ENCODE measurements around the gene CNIH1. TPM values are rescaled to one million over a fixed set of nuclear protein-coding genes. Genes with fewer than 3 reads are reported as not detected.
"Not testable (repeated sequence)": the region's sequence is repeated elsewhere in the genome, so short reads cannot be mapped to it uniquely, and the experiment has no call there.

Gene CNIH1
- total RNA-seq, 1 donor from 2014 or later = 140 TPM

GRCh38 chr14:54455363-54455762, 14.2 kb upstream of the CNIH1 start:
- Mint-ChIP-seq H3K9me3 (ENCODE audit: low read depth) (no peaks in the 10 kb centered on the region), H3K4me1 (ENCODE audit: low read depth) (no peaks in the 10 kb centered on the region), H3K27ac (ENCODE audit: unreplicated experiment) (no peak overlapping the region), H3K36me3 (ENCODE audit: low read depth) (peaks cover 5% of the 10 kb centered on the region), H3K27me3 (ENCODE audit: low read depth) (no peaks in the 10 kb centered on the region), H3K4me3 (ENCODE audit: unreplicated experiment) (no peak overlapping the region)
- TF ChIP-seq CTCF (IDR thresholded peaks at IDR 0.05) = no peak
- DNase-seq (ENCODE audit: low spot score) = no peak

GRCh38 chr14:54453990-54454389, 12.8 kb upstream of the CNIH1 start:
- not testable (repeated sequence) for H3K9me3 Mint-ChIP-seq (ENCODE audit: low read depth); H3K27ac Mint-ChIP-seq (ENCODE audit: unreplicated experiment); H3K36me3 Mint-ChIP-seq (ENCODE audit: low read depth); H3K4me1 Mint-ChIP-seq (ENCODE audit: low read depth); DNase-seq (ENCODE audit: low spot score); H3K4me3 Mint-ChIP-seq (ENCODE audit: unreplicated experiment); H3K27me3 Mint-ChIP-seq (ENCODE audit: low read depth)

- Mint-ChIP-seq H3K4me3 (ENCODE audit: unreplicated experiment) (no peak overlapping the region), H3K27me3 (ENCODE audit: low read depth) (no peaks in the 10 kb centered on the region), H3K36me3 (ENCODE audit: low read depth) (no peaks in the 10 kb centered on the region), H3K4me1 (ENCODE audit: low read depth) (peaks cover 10% of the 10 kb centered on the region), H3K9me3 (ENCODE audit: low read depth) (no peaks in the 10 kb centered on the region), H3K27ac (ENCODE audit: unreplicated experiment) (no peak overlapping the region)
- DNase-seq (ENCODE audit: low spot score) = no peak
- TF ChIP-seq CTCF (IDR thresholded peaks at IDR 0.05) = no peak
Measured at GRCh38 chr14:54453252-54453651, 12.1 kb upstream of the CNIH1 start.

- H3K4me1 Mint-ChIP-seq (ENCODE audit: low read depth) = peaks cover 10% of the 10 kb centered on the region
- TF ChIP-seq CTCF (IDR thresholded peaks at IDR 0.05) = no peak
- H3K27ac Mint-ChIP-seq (ENCODE audit: unreplicated experiment) = no peak overlapping the region
- H3K4me3 Mint-ChIP-seq (ENCODE audit: unreplicated experiment) = no peak overlapping the region
- H3K36me3 Mint-ChIP-seq (ENCODE audit: low read depth) = no peaks in the 10 kb centered on the region
- H3K27me3 Mint-ChIP-seq (ENCODE audit: low read depth) = no peaks in the 10 kb centered on the region
- DNase-seq (ENCODE audit: low spot score) = no peak
- no peaks in the 10 kb centered on the region for H3K9me3 Mint-ChIP-seq (ENCODE audit: low read depth)
Measured at GRCh38 chr14:54451961-54452360, 10.8 kb upstream of the CNIH1 start.

GRCh38 chr14:54451121-54451601, 10.0 kb upstream of the CNIH1 start:
- peaks cover 16% of the 10 kb centered on the region for H3K4me1 Mint-ChIP-seq (ENCODE audit: low read depth)
- no peaks in the 10 kb centered on the region for H3K36me3 Mint-ChIP-seq (ENCODE audit: low read depth)
- H3K4me3 Mint-ChIP-seq (ENCODE audit: unreplicated experiment) = no peak overlapping the region
- no peak overlapping the region for H3K27ac Mint-ChIP-seq (ENCODE audit: unreplicated experiment)
- H3K9me3 Mint-ChIP-seq (ENCODE audit: low read depth) = no peaks in the 10 kb centered on the region
- H3K27me3 Mint-ChIP-seq (ENCODE audit: low read depth) = no peaks in the 10 kb centered on the region
- no peak for TF ChIP-seq CTCF (IDR thresholded peaks at IDR 0.05)
- no peak for DNase-seq (ENCODE audit: low spot score)

- Mint-ChIP-seq H3K4me3 (ENCODE audit: unreplicated experiment) (no peak overlapping the region), H3K9me3 (ENCODE audit: low read depth) (no peaks in the 10 kb centered on the region), H3K4me1 (ENCODE audit: low read depth) (peaks cover 19% of the 10 kb centered on the region), H3K27ac (ENCODE audit: unreplicated experiment) (no peak overlapping the region), H3K27me3 (ENCODE audit: low read depth) (no peaks in the 10 kb centered on the region), H3K36me3 (ENCODE audit: low read depth) (no peaks in the 10 kb centered on the region)
- no peak for TF ChIP-seq CTCF (IDR thresholded peaks at IDR 0.05)
- DNase-seq (ENCODE audit: low spot score) = no peak
Measured at GRCh38 chr14:54450535-54450934, 9.4 kb upstream of the CNIH1 start.
